Dermis microvascular lymphatic vessel endothelial cell (primary cell): ENCODE data around the gene PLA2G15. TPM values are rescaled to one million over a fixed set of nuclear protein-coding genes. Genes with fewer than 3 reads are reported as not detected.

ENCODE experiments used
- DNase-seq, 2 donors: peaks; one replicate each; pipeline versions ENCODE4 v3.0.0 to v3.0.0-alpha.2; 2010; ENCODE audit warnings: low read depth in 2 of 2
- total RNA-seq: library from RNA; depleted of rRNA; stranded (reverse); fragments of >200 nt; gene quantifications from 2 replicates; pipeline ENCODE4 v1.2.1, GENCODE V29; 2014

The PLA2G15 gene
- total RNA-seq, 1 donor from 2014 or later: 17.7 TPM

DNA sequence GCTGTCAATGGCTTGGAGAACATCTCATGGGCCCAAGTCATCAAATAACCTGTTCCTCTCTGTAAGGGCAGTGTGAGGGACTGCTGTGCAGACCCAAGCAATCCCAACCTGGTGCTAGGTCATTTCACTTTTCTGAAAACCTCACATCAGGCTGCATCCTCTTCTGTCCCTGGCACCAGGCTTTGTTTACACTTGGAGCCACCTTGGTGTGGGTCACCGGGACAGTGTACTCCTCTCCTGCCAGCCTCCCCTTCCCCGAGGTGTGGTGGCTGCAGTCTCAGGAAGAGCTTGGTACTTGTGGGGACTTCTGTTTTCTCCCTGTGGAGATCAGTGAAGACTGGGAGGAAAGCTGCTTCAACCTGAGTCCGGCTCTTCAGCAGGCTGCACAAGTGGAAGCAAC lies 53.1 kb downstream of the PLA2G15 start:
- DNase-seq: no peak

DNA sequence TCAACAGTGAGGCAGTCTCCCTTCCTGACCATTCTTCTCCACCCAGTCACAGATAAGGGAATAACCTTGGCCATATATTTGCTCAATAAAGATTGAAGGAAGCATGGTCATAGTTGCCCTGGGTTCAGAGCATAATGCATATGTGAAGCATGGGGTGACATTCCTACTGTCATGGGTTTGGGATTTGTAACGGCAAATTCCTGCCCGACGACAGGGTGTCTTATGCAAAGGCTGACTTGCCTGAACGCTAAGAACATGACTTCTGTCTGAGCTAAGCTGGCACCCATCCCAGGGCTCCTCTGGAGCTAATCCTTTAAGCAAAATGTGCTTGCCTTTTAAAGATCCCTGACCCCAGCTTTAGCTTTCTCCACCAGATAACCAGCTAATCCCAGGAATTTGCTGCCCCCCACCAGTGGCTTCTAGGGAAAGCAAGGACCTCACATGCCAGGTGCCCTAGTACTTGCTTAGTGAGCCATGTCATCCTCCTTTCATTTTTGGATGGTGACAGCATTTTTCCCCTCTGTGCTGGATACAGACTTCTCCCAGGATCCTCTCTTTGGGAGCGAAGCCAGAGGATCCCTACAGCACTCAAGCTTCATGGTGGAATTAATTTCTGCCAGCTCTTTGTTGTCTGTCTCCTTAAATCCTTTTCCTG lies 53.9 kb downstream of the PLA2G15 start:
- DNase-seq: no peak

DNA sequence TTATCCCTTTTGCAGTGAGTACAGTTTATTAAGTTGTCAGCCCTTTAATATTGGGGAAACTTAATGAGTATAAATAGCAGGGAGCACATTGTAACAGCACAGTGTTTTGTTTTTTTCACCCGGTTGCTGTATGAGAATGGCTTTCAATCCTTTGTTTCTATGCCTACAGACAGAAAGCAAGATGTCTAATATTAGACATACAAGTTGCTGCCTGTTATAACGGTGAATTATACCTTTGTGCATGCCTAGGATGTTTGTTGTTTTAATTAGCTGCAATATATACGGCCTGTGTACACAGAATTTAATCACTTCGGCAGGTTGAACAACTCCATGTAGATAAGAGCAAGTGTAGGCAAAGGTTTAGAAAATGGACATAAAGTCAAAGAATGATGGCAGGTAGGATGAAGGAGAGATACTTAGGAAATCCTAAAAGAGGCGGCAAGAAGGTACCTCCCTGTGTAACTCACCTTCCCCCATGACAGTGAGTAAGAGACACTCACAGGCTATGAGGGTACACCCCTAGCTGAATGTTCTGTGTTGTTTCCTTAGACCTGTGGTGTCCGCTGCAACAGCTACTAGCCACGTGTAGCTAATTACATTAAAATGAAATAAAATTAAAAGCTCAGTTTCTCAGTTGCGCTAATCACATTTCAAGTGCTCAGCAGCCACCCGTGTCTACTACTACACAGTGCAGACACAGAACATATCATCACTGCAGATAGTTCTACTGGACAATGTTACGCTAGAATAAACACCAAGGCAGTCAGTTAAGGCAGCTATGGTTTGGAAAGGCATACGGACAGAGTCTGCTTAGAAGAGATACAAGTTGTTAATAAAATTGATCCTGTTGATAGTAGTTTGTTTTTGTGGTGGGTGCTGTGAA lies 54.6 kb downstream of the PLA2G15 start:
- DNase-seq: no peak

DNA sequence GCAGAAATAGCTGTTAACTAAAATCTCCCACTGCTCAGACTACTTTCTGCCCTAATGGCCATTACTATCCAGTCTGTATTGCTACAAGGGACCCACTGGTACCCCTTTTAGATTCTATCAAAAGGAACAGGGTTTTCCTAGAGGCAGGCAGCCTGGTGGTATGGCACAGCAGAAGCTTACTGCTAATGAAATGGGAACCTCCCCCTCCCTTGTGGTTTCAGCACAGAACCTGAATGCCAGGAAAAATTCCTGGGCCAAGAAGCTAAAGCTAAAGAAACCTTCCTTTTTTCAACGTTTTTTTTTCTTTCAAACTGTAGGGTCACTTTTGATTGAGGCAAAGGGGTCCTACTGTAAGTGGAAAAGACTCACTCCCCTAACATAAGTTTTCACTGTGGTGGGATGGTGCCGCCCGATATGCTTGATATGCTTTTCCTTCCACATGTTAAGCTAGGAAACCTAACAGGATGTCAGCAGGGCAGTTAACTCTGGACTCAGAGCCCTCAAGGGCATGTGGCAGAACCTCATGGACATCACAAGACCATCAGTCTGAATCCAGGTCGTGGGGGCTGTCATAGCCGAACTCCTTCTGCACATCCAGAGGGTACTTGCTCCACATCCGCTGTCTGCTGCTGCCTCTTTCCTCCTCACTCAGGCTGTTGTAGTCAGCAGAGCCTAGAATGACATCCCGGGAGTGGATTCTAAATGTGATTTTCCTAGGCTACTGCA lies 55.7 kb downstream of the PLA2G15 start:
- DNase-seq: no peak

DNA sequence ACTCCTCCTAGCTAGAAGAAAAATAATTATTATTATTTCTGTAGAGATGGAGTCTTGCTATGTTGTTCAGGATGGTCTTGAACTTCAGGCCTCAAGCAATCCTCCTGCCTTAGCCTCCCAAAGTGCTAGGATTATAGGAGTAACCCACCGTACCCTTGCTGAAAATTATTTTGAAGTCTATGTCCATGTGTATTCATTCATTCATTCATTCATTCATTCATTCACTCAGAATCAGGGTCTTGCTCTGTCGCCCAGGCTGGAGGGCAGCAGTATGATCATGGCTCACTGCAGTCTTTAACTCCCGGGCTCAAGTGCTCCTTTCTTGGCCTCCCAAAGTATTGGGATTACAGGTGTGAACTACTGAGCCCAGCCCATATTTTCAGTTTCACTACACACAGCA lies 61.5 kb downstream of the PLA2G15 start:
- no peak for DNase-seq

DNA sequence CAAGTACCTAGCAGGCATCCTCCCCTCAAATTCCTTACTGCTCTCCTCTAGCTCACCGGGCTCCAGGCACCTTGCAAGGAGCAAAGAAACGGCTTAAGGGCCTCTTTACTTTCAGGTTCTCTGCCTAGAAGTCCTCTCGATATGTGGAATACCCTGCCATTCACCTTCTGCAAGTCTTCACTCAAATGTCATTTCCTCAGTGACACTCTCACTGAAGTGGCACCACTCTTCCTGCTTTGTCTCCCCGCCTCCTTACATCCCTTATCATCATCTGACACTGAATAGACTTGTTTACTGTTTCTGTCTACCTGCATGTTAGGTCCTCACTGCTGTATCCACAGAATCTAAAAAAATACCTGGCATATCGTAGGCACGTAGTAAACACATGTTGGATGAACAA lies 64.6 kb downstream of the PLA2G15 start:
- no peak for DNase-seq

DNA sequence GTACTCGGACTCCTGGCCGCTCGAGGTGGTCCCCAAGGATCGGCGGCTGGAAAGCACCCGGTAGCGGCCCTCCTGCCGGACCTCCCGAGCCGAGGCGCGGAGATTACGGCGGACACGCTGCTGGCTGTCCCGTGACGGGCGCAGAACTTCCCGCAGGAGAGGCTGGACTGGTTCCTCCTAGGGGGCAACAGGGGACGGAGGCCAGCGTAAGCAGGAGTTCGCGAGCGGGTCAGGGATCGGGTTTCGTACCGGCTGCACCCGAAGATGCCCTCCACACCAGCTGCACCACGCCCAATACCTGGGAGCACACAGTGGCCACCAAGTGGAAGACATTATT lies 65.2 kb downstream of the PLA2G15 start:
- DNase-seq: no peak

Other genes starting within 250 kb of the PLA2G15 start
- gene DPEP2, start 245.9 kb upstream of the PLA2G15 start, total RNA-seq: 4.1 and 25.5 TPM in 2 replicates
- gene DPEP2NB, start 229.5 kb upstream of the PLA2G15 start, total RNA-seq: not detected in 2 replicates
- 14.5 and 27.6 TPM in 2 replicates for gene DDX28, start 222.1 kb upstream of the PLA2G15 start, total RNA-seq
- gene DUS2, start 222.1 kb upstream of the PLA2G15 start, total RNA-seq: 19.4 and 22.5 TPM in 2 replicates
- gene NFATC3, start 160.0 kb upstream of the PLA2G15 start, total RNA-seq: 15.7 and 24.9 TPM in 2 replicates
- gene ESRP2, start 9.2 kb upstream of the PLA2G15 start, total RNA-seq: 0.77 and 2.1 TPM in 2 replicates
- 10.5 and 15.2 TPM in 2 replicates for gene SLC7A6, start 19.2 kb downstream of the PLA2G15 start, total RNA-seq
- gene SLC7A6OS, start 65.6 kb downstream of the PLA2G15 start, total RNA-seq: 8.1 and 10.9 TPM in 2 replicates
- gene PRMT7, start 65.6 kb downstream of the PLA2G15 start, total RNA-seq: 24.5 and 32.5 TPM in 2 replicates
- under 0.01 TPM in 2 replicates for gene SMPD3, start 203.1 kb downstream of the PLA2G15 start, total RNA-seq